HEK293 (cell line): ENCODE results near the gene CBX5.

ENCODE experiments used
- EGR2 ChIP-seq: fragments of 450-650 bp; formaldehyde crosslinking; IDR thresholded peaks from 2 replicates; pipeline ENCODE4 v1.5.1; 2016; ENCODE audit warnings: low read depth, missing biosample characterization, missing genetic modification characterization
- KLF10 ChIP-seq: fragments of 450-650 bp; IDR thresholded peaks from 2 replicates; pipeline ENCODE4 v1.5.1; 2018; ENCODE audit warnings: missing biosample characterization, mild to moderate bottlenecking, missing genetic modification characterization
- MZF1 ChIP-seq: fragments of 450-650 bp; formaldehyde crosslinking; IDR thresholded peaks from 2 replicates; pipeline ENCODE4 v1.5.1; 2017; ENCODE audit warnings: missing biosample characterization, missing genetic modification characterization, borderline replicate concordance
- OVOL3 ChIP-seq: fragments of 450-650 bp; formaldehyde crosslinking; IDR thresholded peaks from 2 replicates; pipeline ENCODE4 v1.5.1; 2016; ENCODE audit warnings: missing biosample characterization, missing genetic modification characterization
- SP3 ChIP-seq: fragments of 450-650 bp; formaldehyde crosslinking; IDR thresholded peaks from 2 replicates; pipeline ENCODE4 v1.5.1; 2016; ENCODE audit warnings: missing biosample characterization, missing genetic modification characterization
- SP7 ChIP-seq: fragments of 450-650 bp; formaldehyde crosslinking; IDR thresholded peaks from 2 replicates; pipeline ENCODE4 v1.5.1; 2016; ENCODE audit warnings: missing biosample characterization, missing genetic modification characterization
- ZFHX2 ChIP-seq: fragments of 450-650 bp; formaldehyde crosslinking; conservative IDR thresholded peaks from 2 replicates; pipeline ENCODE4 v1.5.1; 2016; ENCODE audit warnings: missing biosample characterization, missing genetic modification characterization
- ZNF335 ChIP-seq: fragments of 450-650 bp; formaldehyde crosslinking; conservative IDR thresholded peaks from 2 replicates; pipeline ENCODE4 v1.5.1; 2016; ENCODE audit warnings: missing biosample characterization, missing genetic modification characterization
- ZNF37A ChIP-seq: fragments of 450-650 bp; IDR thresholded peaks from 2 replicates; pipeline ENCODE4 v1.5.1; 2018; ENCODE audit warnings: missing biosample characterization, missing genetic modification characterization
- ZNF623 ChIP-seq: fragments of 450-650 bp; formaldehyde crosslinking; IDR thresholded peaks from 2 replicates; pipeline ENCODE4 v1.5.1; 2016; ENCODE audit warnings: missing biosample characterization, missing genetic modification characterization
- ZNF660 ChIP-seq: fragments of 450-650 bp; IDR thresholded peaks from 2 replicates; pipeline ENCODE4 v1.5.1; 2018; ENCODE audit warnings: missing biosample characterization, mild to moderate bottlenecking, missing genetic modification characterization
- ZNF677 ChIP-seq: fragments of 450-650 bp; IDR thresholded peaks from 2 replicates; pipeline ENCODE4 v1.5.0; 2018; ENCODE audit warnings: missing biosample characterization, mild to moderate bottlenecking, missing genetic modification characterization, moderate library complexity
- TF ChIP-seq, protein P1 (sequence below): fragments of 450-650 bp; formaldehyde crosslinking; IDR thresholded peaks from 2 replicates; pipeline ENCODE4 v1.5.1; 2017; ENCODE audit warnings: missing biosample characterization, missing genetic modification characterization
- TF ChIP-seq, protein P2 (sequence below): fragments of 450-650 bp; formaldehyde crosslinking; IDR thresholded peaks from 2 replicates; pipeline ENCODE4 v1.5.1; 2017; ENCODE audit warnings: missing biosample characterization, missing genetic modification characterization
- TF ChIP-seq, protein P3 (sequence below): fragments of 450-650 bp; formaldehyde crosslinking; IDR thresholded peaks from 2 replicates; pipeline ENCODE4 v1.5.1; 2016; ENCODE audit warnings: missing biosample characterization, missing genetic modification characterization
- TF ChIP-seq, protein P4 (sequence below): fragments of 450-650 bp; formaldehyde crosslinking; IDR thresholded peaks from 2 replicates; pipeline ENCODE4 v1.5.1; 2016; ENCODE audit warnings: missing biosample characterization, missing genetic modification characterization
- TF ChIP-seq, protein P5 (sequence below): fragments of 450-650 bp; formaldehyde crosslinking; IDR thresholded peaks from 2 replicates; pipeline ENCODE4 v1.5.1; 2016; ENCODE audit warnings: missing biosample characterization, missing genetic modification characterization
- TF ChIP-seq, protein P6 (sequence below): fragments of 450-650 bp; formaldehyde crosslinking; conservative IDR thresholded peaks from 2 replicates; pipeline ENCODE4 v1.5.1; 2016; ENCODE audit warnings: low read depth, missing biosample characterization, missing genetic modification characterization
- TF ChIP-seq, protein P7 (sequence below): fragments of 450-650 bp; formaldehyde crosslinking; IDR thresholded peaks from 2 replicates; pipeline ENCODE4 v1.5.1; 2016; ENCODE audit warnings: missing biosample characterization, missing genetic modification characterization
- TF ChIP-seq, protein P8 (sequence below): fragments of 450-650 bp; formaldehyde crosslinking; IDR thresholded peaks from 2 replicates; pipeline ENCODE4 v1.5.1; 2016; ENCODE audit warnings: missing biosample characterization, missing genetic modification characterization, borderline replicate concordance
- TF ChIP-seq, protein P9 (sequence below): IDR thresholded peaks from 2 replicates; pipeline ENCODE4 v1.6.1; 2011; ENCODE audit warnings: mild to moderate bottlenecking, low read depth, low read length, borderline replicate concordance

Gene CBX5

DNA sequence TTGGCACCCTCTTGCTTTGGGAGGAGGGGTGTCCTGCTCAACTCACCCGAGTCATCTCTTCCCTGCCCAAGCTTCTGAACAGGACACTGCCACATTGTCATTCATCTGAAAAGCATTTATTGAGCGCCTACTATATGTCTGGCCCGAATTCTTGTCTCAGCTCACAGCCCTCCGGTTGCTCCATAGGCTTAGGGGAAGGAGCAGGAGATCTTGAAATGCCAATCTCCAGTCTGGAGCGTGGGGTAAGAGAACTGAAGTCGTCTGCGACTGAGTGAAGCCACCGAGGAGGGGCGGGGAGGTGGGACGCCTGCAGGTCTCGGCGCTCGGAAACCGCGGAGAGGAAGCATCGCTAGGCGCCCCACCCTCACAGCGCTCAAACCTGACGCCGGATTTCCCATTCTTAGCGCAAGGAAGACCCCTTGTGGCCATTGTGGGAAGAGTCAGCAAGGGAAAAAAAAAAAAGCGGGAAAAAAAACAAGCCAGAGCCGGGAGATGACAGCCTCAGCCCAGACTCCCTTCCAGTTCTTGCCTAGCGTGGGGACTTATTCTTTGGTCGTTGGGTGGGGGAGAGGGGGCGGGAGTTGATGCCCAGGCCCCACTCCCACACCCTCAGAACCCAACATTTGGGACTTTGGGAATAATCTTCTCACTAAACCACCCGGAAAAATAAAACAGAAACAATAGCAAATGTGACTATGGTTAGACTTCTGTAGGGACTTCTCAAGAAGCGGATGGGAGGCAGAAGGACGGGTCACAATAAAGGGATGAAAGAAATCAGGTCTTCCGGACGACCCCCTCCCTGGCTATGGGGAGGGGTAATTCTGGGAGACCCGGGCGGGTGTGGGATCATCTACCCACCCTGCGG, 62.9 kb downstream of the CBX5 start (continued):
- TF ChIP-seq EGR2 (peak; percentile 16; the same call in 1 of the 2 replicates), SP3 (peak; percentile 47), MZF1 (tag by site-specific recombination) (no peak), ZNF660 (tag by site-specific recombination) (peak; percentile 83), SP7 (tag by site-specific recombination) (peak; percentile 57; the same call in 1 of the 2 replicates), ZNF677 (tag by site-specific recombination) (no peak), ZNF623 (tag by site-specific recombination) (0 out of 2 replicates have a peak, but pooled peaks have one; percentile 6), ZNF37A (tag by site-specific recombination) (no peak), ZFHX2 (tag by site-specific recombination) (peak; percentile 26; the same call in 1 of the 2 replicates), ZNF335 (peak; percentile 45), KLF10 (tag by site-specific recombination) (peak; percentile 33; the same call in 1 of the 2 replicates), OVOL3 (tag by site-specific recombination) (no peak)
- TF ChIP-seq, protein P1, sequence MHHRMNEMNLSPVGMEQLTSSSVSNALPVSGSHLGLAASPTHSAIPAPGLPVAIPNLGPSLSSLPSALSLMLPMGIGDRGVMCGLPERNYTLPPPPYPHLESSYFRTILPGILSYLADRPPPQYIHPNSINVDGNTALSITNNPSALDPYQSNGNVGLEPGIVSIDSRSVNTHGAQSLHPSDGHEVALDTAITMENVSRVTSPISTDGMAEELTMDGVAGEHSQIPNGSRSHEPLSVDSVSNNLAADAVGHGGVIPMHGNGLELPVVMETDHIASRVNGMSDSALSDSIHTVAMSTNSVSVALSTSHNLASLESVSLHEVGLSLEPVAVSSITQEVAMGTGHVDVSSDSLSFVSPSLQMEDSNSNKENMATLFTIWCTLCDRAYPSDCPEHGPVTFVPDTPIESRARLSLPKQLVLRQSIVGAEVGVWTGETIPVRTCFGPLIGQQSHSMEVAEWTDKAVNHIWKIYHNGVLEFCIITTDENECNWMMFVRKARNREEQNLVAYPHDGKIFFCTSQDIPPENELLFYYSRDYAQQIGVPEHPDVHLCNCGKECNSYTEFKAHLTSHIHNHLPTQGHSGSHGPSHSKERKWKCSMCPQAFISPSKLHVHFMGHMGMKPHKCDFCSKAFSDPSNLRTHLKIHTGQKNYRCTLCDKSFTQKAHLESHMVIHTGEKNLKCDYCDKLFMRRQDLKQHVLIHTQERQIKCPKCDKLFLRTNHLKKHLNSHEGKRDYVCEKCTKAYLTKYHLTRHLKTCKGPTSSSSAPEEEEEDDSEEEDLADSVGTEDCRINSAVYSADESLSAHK (tag by site-specific recombination): no peak
- TF ChIP-seq, protein P2, sequence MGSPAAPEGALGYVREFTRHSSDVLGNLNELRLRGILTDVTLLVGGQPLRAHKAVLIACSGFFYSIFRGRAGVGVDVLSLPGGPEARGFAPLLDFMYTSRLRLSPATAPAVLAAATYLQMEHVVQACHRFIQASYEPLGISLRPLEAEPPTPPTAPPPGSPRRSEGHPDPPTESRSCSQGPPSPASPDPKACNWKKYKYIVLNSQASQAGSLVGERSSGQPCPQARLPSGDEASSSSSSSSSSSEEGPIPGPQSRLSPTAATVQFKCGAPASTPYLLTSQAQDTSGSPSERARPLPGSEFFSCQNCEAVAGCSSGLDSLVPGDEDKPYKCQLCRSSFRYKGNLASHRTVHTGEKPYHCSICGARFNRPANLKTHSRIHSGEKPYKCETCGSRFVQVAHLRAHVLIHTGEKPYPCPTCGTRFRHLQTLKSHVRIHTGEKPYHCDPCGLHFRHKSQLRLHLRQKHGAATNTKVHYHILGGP: no peak
- TF ChIP-seq, protein P3, sequence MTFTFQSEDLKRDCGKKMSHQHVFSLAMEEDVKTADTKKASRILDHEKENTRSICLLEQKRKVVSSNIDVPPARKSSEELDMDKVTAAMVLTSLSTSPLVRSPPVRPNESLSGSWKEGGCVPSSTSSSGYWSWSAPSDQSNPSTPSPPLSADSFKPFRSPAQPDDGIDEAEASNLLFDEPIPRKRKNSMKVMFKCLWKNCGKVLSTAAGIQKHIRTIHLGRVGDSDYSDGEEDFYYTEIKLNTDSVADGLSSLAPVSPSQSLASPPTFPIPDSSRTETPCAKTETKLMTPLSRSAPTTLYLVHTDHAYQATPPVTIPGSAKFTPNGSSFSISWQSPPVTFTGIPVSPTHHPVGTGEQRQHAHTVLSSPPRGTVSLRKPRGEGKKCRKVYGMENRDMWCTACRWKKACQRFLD (tag by site-specific recombination): no peak
- TF ChIP-seq, protein P4, sequence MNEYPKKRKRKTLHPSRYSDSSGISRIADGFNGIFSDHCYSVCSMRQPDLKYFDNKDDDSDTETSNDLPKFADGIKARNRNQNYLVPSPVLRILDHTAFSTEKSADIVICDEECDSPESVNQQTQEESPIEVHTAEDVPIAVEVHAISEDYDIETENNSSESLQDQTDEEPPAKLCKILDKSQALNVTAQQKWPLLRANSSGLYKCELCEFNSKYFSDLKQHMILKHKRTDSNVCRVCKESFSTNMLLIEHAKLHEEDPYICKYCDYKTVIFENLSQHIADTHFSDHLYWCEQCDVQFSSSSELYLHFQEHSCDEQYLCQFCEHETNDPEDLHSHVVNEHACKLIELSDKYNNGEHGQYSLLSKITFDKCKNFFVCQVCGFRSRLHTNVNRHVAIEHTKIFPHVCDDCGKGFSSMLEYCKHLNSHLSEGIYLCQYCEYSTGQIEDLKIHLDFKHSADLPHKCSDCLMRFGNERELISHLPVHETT (tag by site-specific recombination): 0 out of 2 replicates have a peak, but pooled peaks have one; percentile 26
- TF ChIP-seq, protein P5, sequence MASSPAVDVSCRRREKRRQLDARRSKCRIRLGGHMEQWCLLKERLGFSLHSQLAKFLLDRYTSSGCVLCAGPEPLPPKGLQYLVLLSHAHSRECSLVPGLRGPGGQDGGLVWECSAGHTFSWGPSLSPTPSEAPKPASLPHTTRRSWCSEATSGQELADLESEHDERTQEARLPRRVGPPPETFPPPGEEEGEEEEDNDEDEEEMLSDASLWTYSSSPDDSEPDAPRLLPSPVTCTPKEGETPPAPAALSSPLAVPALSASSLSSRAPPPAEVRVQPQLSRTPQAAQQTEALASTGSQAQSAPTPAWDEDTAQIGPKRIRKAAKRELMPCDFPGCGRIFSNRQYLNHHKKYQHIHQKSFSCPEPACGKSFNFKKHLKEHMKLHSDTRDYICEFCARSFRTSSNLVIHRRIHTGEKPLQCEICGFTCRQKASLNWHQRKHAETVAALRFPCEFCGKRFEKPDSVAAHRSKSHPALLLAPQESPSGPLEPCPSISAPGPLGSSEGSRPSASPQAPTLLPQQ: peak; percentile 67; the same call in 1 of the 2 replicates
- TF ChIP-seq, protein P6, sequence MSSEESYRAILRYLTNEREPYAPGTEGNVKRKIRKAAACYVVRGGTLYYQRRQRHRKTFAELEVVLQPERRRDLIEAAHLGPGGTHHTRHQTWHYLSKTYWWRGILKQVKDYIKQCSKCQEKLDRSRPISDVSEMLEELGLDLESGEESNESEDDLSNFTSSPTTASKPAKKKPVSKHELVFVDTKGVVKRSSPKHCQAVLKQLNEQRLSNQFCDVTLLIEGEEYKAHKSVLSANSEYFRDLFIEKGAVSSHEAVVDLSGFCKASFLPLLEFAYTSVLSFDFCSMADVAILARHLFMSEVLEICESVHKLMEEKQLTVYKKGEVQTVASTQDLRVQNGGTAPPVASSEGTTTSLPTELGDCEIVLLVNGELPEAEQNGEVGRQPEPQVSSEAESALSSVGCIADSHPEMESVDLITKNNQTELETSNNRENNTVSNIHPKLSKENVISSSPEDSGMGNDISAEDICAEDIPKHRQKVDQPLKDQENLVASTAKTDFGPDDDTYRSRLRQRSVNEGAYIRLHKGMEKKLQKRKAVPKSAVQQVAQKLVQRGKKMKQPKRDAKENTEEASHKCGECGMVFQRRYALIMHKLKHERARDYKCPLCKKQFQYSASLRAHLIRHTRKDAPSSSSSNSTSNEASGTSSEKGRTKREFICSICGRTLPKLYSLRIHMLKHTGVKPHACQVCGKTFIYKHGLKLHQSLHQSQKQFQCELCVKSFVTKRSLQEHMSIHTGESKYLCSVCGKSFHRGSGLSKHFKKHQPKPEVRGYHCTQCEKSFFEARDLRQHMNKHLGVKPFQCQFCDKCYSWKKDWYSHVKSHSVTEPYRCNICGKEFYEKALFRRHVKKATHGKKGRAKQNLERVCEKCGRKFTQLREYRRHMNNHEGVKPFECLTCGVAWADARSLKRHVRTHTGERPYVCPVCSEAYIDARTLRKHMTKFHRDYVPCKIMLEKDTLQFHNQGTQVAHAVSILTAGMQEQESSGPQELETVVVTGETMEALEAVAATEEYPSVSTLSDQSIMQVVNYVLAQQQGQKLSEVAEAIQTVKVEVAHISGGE (tag by site-specific recombination): no peak; the same call in 1 of the 2 replicates
- TF ChIP-seq, protein P7, sequence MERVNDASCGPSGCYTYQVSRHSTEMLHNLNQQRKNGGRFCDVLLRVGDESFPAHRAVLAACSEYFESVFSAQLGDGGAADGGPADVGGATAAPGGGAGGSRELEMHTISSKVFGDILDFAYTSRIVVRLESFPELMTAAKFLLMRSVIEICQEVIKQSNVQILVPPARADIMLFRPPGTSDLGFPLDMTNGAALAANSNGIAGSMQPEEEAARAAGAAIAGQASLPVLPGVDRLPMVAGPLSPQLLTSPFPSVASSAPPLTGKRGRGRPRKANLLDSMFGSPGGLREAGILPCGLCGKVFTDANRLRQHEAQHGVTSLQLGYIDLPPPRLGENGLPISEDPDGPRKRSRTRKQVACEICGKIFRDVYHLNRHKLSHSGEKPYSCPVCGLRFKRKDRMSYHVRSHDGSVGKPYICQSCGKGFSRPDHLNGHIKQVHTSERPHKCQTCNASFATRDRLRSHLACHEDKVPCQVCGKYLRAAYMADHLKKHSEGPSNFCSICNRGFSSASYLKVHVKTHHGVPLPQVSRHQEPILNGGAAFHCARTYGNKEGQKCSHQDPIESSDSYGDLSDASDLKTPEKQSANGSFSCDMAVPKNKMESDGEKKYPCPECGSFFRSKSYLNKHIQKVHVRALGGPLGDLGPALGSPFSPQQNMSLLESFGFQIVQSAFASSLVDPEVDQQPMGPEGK (tag by site-specific recombination): peak; percentile 87
- TF ChIP-seq, protein P8, sequence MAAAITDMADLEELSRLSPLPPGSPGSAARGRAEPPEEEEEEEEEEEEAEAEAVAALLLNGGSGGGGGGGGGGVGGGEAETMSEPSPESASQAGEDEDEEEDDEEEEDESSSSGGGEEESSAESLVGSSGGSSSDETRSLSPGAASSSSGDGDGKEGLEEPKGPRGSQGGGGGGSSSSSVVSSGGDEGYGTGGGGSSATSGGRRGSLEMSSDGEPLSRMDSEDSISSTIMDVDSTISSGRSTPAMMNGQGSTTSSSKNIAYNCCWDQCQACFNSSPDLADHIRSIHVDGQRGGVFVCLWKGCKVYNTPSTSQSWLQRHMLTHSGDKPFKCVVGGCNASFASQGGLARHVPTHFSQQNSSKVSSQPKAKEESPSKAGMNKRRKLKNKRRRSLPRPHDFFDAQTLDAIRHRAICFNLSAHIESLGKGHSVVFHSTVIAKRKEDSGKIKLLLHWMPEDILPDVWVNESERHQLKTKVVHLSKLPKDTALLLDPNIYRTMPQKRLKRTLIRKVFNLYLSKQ (tag by site-specific recombination): no peak
- TF ChIP-seq, protein P9, sequence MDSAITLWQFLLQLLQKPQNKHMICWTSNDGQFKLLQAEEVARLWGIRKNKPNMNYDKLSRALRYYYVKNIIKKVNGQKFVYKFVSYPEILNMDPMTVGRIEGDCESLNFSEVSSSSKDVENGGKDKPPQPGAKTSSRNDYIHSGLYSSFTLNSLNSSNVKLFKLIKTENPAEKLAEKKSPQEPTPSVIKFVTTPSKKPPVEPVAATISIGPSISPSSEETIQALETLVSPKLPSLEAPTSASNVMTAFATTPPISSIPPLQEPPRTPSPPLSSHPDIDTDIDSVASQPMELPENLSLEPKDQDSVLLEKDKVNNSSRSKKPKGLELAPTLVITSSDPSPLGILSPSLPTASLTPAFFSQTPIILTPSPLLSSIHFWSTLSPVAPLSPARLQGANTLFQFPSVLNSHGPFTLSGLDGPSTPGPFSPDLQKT: no peak
